GM21526 (cell line): Measurements from ENCODE around the gene SPPL2B.

Experiments
- ATAC-seq: cut with Tn5 transposase; IDR thresholded peaks from one replicate; pipeline ENCODE4 v1.9.1; 2021; ENCODE audit warnings: moderate library complexity; ENCODE audit not compliant: unreplicated experiment, low FRiP score

Gene SPPL2B

GRCh38 chr19:2399582-2399981 lies 71.1 kb downstream of the SPPL2B start:
- ATAC-seq, result no peak
